AG09319 (cell line): ENCODE results near the gene LIN37.

Experiments used
- DNase-seq: peaks from one replicate; pipeline ENCODE4 v3.0.0-alpha.2; 2010; ENCODE audit warnings: low read depth; ENCODE audit errors: extremely low read depth
- CTCF ChIP-seq: IDR thresholded peaks from 2 replicates; pipeline ENCODE4 v1.5.1; 2011; ENCODE audit warnings: low read depth, mild to moderate bottlenecking, inconsistent platforms, low read length, moderate library complexity

LIN37 gene

GRCh38 chr19:35712567-35713505 lies 35.5 kb upstream of the LIN37 start:
- TF ChIP-seq CTCF: no peak
- DNase-seq: no peak

DNA sequence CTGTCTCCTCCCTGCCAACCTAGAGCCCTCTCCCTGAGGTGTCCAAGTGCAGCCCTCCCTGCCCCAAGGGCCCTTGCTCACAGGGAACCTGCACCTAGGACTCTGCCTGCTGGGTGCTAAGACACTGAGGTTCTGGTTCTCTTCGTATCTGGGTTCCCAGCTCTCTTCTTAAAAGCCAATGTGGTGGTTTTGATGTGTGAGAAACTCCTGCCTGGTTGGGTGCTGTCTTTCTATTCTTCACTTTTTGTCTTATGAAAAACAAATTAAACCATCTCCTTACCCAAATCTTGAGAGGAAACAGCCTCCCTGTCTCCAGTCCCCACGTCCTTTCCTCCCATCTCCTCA lies 34.9 kb upstream of the LIN37 start:
- DNase-seq: no peak
- no peak for TF ChIP-seq CTCF

DNA sequence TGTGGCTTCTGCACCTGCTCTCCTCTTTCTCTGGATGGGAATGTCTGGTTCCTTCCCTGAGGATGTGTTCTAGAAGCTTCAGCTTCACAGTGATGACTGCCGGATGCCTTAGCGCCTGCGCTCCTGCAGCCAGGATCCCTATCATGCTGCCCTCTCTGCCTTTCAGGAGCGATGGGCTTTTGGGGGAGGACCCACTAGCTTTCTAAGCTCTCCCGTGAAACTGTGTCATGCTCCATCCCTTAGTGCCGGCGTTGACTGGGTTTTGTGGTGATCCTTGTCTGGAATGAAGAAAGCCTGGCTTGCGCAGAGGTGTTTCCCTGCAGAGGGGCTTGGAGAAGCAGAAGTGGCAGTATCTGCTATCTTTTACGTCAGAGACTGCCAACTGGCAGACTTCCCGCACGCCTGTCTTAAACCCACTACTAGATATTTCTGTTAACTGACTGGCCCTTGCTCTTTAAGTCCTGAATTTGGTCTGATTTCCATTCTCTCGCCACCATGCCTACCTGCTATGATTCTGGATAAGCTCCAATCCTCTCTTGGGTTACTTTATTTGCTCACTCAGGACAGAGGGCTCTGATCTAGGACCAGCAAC lies 34.4 kb upstream of the LIN37 start:
- TF ChIP-seq CTCF: no peak
- no peak for DNase-seq

DNA sequence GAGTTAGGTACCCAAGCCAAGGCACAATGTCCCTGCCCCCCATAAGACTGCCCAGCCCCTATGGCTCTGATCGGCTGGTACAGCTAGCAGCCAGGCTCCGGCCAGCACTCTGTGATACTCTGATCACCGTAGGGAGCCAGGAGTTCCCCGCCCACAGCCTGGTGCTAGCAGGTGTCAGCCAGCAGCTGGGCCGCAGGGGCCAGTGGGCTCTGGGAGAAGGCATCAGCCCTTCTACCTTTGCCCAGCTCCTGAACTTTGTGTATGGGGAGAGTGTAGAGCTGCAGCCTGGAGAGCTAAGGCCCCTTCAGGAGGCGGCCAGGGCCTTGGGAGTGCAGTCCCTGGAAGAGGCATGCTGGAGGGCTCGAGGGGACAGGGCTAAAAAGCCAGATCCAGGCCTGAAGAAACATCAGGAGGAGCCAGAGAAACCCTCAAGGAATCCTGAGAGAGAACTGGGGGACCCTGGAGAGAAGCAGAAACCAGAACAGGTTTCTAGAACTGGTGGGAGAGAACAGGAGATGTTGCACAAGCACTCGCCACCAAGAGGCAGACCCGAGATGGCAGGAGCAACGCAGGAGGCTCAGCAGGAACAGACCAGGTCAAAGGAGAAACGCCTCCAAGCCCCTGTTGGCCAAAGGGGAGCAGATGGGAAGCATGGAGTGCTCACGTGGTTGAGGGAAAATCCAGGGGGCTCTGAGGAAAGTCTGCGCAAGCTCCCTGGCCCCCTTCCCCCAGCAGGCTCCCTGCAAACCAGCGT lies 33.6 kb upstream of the LIN37 start:
- no peak for TF ChIP-seq CTCF

GRCh38 chr19:35715355-35715809 lies 33.0 kb upstream of the LIN37 start:
- no peak for DNase-seq
- TF ChIP-seq CTCF: no peak

More for the DNA sequence above, 33.6 kb upstream of the LIN37 start:
- DNase-seq: no peak

DNA sequence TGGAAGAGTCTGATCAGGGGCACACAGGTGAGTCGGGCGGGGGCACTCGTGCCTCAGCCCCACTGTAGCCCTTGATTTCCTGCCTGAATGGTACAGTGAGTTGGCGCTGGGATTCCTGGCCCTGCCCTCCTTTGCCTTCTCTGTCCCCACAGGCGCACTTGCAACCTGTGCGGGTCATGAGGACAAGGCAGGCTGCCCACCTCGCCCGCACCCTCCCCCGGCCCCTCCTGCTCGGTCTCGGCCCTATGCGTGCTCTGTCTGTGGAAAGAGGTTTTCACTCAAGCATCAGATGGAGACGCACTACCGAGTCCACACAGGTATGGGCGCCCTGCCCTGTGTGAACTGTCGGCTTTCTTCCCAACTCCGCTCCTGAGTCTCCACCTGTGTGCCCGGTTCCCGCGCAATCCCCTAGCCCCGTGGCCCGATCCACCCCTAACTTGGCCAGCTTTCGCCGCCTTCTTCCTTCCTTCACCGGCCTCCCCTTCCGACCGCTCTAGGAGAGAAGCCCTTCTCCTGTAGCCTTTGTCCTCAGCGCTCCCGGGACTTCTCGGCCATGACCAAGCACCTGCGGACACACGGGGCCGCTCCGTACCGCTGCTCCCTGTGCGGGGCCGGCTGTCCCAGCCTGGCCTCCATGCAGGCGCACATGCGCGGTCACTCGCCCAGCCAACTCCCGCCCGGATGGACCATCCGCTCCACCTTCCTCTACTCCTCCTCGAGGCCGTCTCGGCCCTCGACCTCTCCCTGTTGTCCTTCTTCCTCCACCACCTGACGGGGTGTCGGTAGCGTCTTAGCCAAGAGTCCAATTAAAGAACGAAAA lies 32.2 kb upstream of the LIN37 start:
- DNase-seq: no peak
- TF ChIP-seq CTCF: no peak
